GM23338 (cell line): ENCODE results near the gene STIP1. TPM values are rescaled to one million over a fixed set of nuclear protein-coding genes. Genes with fewer than 3 reads are reported as not detected.

ENCODE experiments used
- ATAC-seq: fragments of 200-7000 bp; cut with Tn5 transposase; 3 replicates; pipeline ENCODE4 v1.9.1; 2020
- DNase-seq: peaks from one replicate; pipeline ENCODE4 v3.0.0-alpha.2; 2015; ENCODE audit warnings: low spot score
- H2AFZ ChIP-seq: fragments of 200-600 bp; sonication (generic); 2 replicates; pipeline ENCODE4 v1.8.0; 2016; ENCODE audit warnings: antibody characterized with exemption, mild to moderate bottlenecking, moderate library complexity
- H3F3A ChIP-seq: fragments of 200-600 bp; sonication (generic); replicated peaks from 2 replicates; pipeline ENCODE4 v1.8.0; 2017; ENCODE audit warnings: antibody characterized with exemption, mixed run types, low read depth
- H3K27ac ChIP-seq: fragments of 200-600 bp; sonication (generic); 2 replicates; pipeline ENCODE4 v1.6.1; 2016; ENCODE audit warnings: low read depth
- H3K27me3 ChIP-seq: fragments of 200-600 bp; sonication (generic); 2 replicates; pipeline ENCODE4 v1.8.0; 2016; ENCODE audit warnings: mild to moderate bottlenecking, mixed run types, moderate library complexity; ENCODE audit not compliant: insufficient read depth
- H3K36me3 ChIP-seq: fragments of 200-600 bp; sonication (generic); 2 replicates; pipeline ENCODE4 v1.8.0; 2016; ENCODE audit warnings: mild to moderate bottlenecking; ENCODE audit not compliant: insufficient read depth
- H3K4me1 ChIP-seq: fragments of 200-600 bp; sonication (generic); 2 replicates; pipeline ENCODE4 v1.8.0; 2016; ENCODE audit warnings: mild to moderate bottlenecking, moderate library complexity; ENCODE audit not compliant: insufficient read depth
- H3K4me2 ChIP-seq: fragments of 200-600 bp; sonication (generic); 2 replicates; pipeline ENCODE4 v1.7.1; 2017; ENCODE audit warnings: mixed run types
- H3K4me3 ChIP-seq: fragments of 200-600 bp; sonication (generic); 2 replicates; pipeline ENCODE4 v1.6.1; 2016; ENCODE audit warnings: mixed run types
- H3K79me2 ChIP-seq: fragments of 200-600 bp; sonication (generic); replicated peaks from 2 replicates; pipeline ENCODE4 v1.8.0; 2017; ENCODE audit warnings: mild to moderate bottlenecking; ENCODE audit not compliant: insufficient read depth
- H3K9me2 ChIP-seq: fragments of 200-600 bp; sonication (generic); 2 replicates; pipeline ENCODE4 v1.8.0; 2017; ENCODE audit not compliant: insufficient read depth
- H4K20me1 ChIP-seq: fragments of 200-600 bp; sonication (generic); replicated peaks from 2 replicates; pipeline ENCODE4 v1.8.0; 2017; ENCODE audit warnings: mild to moderate bottlenecking; ENCODE audit not compliant: insufficient read depth
- H3K27ac Mint-ChIP-seq: 2 replicates; pipeline ENCODE4 v1.8.0; 2020; ENCODE audit warnings: inconsistent platforms, mild to moderate bottlenecking, moderate library complexity, mixed read lengths
- H3K27me3 Mint-ChIP-seq: 3 replicates; pipeline ENCODE4 v1.8.0; 2022; ENCODE audit warnings: low read depth, mild to moderate bottlenecking, moderate library complexity, mixed read lengths, inconsistent platforms; ENCODE audit not compliant: insufficient read depth, poor library complexity
- H3K36me3 Mint-ChIP-seq: 3 replicates; pipeline ENCODE4 v1.8.0; 2021; ENCODE audit warnings: low read depth, mild to moderate bottlenecking, inconsistent platforms, moderate library complexity, mixed read lengths
- H3K4me1 Mint-ChIP-seq: 3 replicates; pipeline ENCODE4 v1.8.0; 2020; ENCODE audit warnings: mild to moderate bottlenecking, inconsistent platforms, mixed read lengths
- H3K4me3 Mint-ChIP-seq: 3 replicates; pipeline ENCODE4 v1.8.0; 2021; ENCODE audit warnings: moderate library complexity, mild to moderate bottlenecking, inconsistent platforms, mixed read lengths
- H3K9me3 Mint-ChIP-seq: 3 replicates; pipeline ENCODE4 v1.8.0; 2020; ENCODE audit warnings: moderate library complexity, mild to moderate bottlenecking, inconsistent platforms, mixed read lengths
- CTCF ChIP-seq, 2 experiments: fragments of 200-600 bp in 1 of 2; sonication (generic) in 1 of 2; conservative IDR thresholded peaks; 2 replicates each; pipeline versions ENCODE4 v1.5.1 to v1.6.1; 2016 to 2017; ENCODE audit warnings: antibody characterized with exemption in 2 of 2, low read depth in 2 of 2, mild to moderate bottlenecking in 2 of 2, moderate library complexity in 1 of 2
- ETS1 ChIP-seq: IDR thresholded peaks from 2 replicates; pipeline ENCODE4 v1.6.1; 2016; ENCODE audit warnings: antibody characterized with exemption
- JUNB ChIP-seq: IDR thresholded peaks from one replicate; pipeline ENCODE4 v1.6.1; 2016; ENCODE audit warnings: antibody characterized with exemption; ENCODE audit not compliant: unreplicated experiment
- NANOG ChIP-seq: IDR thresholded peaks from 2 replicates; pipeline ENCODE4 v1.6.1; 2016; ENCODE audit warnings: antibody characterized with exemption, borderline replicate concordance
- POLR2AphosphoS5 ChIP-seq: IDR thresholded peaks from 2 replicates; pipeline ENCODE4 v1.6.1; 2016; ENCODE audit warnings: antibody characterized with exemption, low read depth
- REST ChIP-seq: IDR thresholded peaks from one replicate; pipeline ENCODE4 v1.6.1; 2018; ENCODE audit warnings: antibody characterized with exemption; ENCODE audit not compliant: unreplicated experiment
- STAT1 ChIP-seq: IDR thresholded peaks from one replicate; pipeline ENCODE4 v1.6.1; 2016; ENCODE audit warnings: antibody characterized with exemption; ENCODE audit not compliant: unreplicated experiment
- ZNF114 ChIP-seq: fragments of 250-450 bp; sonication (Bioruptor Pico); IDR thresholded peaks from 2 replicates; pipeline ENCODE4 v1.5.0; 2020; ENCODE audit warnings: mild to moderate bottlenecking, moderate library complexity
- ZNF331 ChIP-seq: fragments of 250-450 bp; sonication (Bioruptor Pico); IDR thresholded peaks from 2 replicates; pipeline ENCODE4 v1.5.0; 2020; ENCODE audit warnings: low read depth, mild to moderate bottlenecking, moderate library complexity
- polyA plus RNA-seq: library from polyadenylated mRNA; unstranded; fragments of >200 nt; fragmentation: Nextera tagmentation; extraction: Ambion mirVana; gene quantifications from 2 replicates; pipeline ENCODE4 v1.2.1, GENCODE V29; 2016
- total RNA-seq: library from RNA; depleted of rRNA; stranded (reverse); fragments of >200 nt; shearing (Covaris generic); gene quantifications from 2 replicates; pipeline ENCODE4 v1.2.3, GENCODE V29; 2014

Gene STIP1
- total and polyA plus RNA-seq, 2 experiments from 2014 or later = 213 to 351 TPM

GRCh38 chr11:64237484-64237951, 51.5 kb downstream of the STIP1 start (continued):
- TF ChIP-seq CTCF (conservative IDR thresholded peaks at IDR 0.05; ENCODE audit: low read depth in 2 of 2) = no peak
- TF ChIP-seq ETS1 = no peak
- no peak for TF ChIP-seq ZNF114 (CRISPR knock-in tag)
- no peak for TF ChIP-seq NANOG
- TF ChIP-seq STAT1 = no peak
- no peak for TF ChIP-seq ZNF331
- no peak for TF ChIP-seq JUNB
- no peak for TF ChIP-seq REST
- no peak for TF ChIP-seq POLR2AphosphoS5

- H3K4me1 ChIP-seq = peaks cover 16% of the 10 kb centered on the region; the same call in 1 of the 2 replicates
- Mint-ChIP-seq H3K27ac (no peak overlapping the region), H3K27me3 (peaks cover 29% of the 10 kb centered on the region), H3K4me3 (no peak overlapping the region), H3K9me3 (no peaks in the 10 kb centered on the region), H3K4me1 (peaks cover 20% of the 10 kb centered on the region), H3K36me3 (peaks cover 11% of the 10 kb centered on the region)
- peaks cover 7% of the 10 kb centered on the region; the same call in 1 of the 2 replicates for H3K27me3 ChIP-seq
- no peak overlapping the region for H3K27ac ChIP-seq
- peaks cover 12% of the 10 kb centered on the region for H3K79me2 ChIP-seq
- peaks cover 32% of the 10 kb centered on the region for H3F3A ChIP-seq
- no peaks in the 10 kb centered on the region; the same call in 1 of the 2 replicates for H4K20me1 ChIP-seq
- H3K36me3 ChIP-seq = no peaks in the 10 kb centered on the region
- no peak overlapping the region for H3K4me3 ChIP-seq
- no peak overlapping the region for H3K4me2 ChIP-seq
- no peak overlapping the region for H2AFZ ChIP-seq
- no peaks in the 10 kb centered on the region for H3K9me2 ChIP-seq
- DNase-seq (no peak), ATAC-seq (no peak)
- no peak for TF ChIP-seq REST
Observed at GRCh38 chr11:64238076-64238475, 52.1 kb downstream of the STIP1 start.
